Astrocyte of the spinal cord (primary cell): ENCODE results near the gene KIF9.
"Not testable (repeated sequence)": the region's sequence is repeated elsewhere in the genome, so short reads cannot be mapped to it uniquely, and the experiment has no call there.

ENCODE experiments used
- DNase-seq: peaks from one replicate; pipeline ENCODE4 v3.0.0; 2011; ENCODE audit warnings: low read depth, low spot score
- H3K4me3 ChIP-seq: 2 replicates; pipeline ENCODE4 v1.5.1; 2011; ENCODE audit warnings: low read depth, mild to moderate bottlenecking, low read length, moderate library complexity
- CTCF ChIP-seq: IDR thresholded peaks from 2 replicates; pipeline ENCODE4 v1.5.1; 2012; ENCODE audit warnings: low read depth, mild to moderate bottlenecking, low read length, inconsistent platforms
- in situ Hi-C: cut with HindIII; loops from 2 replicates; pipeline ENCODE4 v1.10.0; 2017; ENCODE audit warnings: low sequenced_read_pairs

Gene KIF9

GRCh38 chr3:47315069-47315647 lies 32.6 kb upstream of the KIF9 start:
- DNase-seq: peak; percentile 16
- no peak overlapping the region for H3K4me3 ChIP-seq
- TF ChIP-seq CTCF: no peak
- in situ Hi-C loops: no loop called here

- no peak for DNase-seq
- in situ Hi-C loops: no loop called here
- H3K4me3 ChIP-seq: no peak overlapping the region
- no peak for TF ChIP-seq CTCF
Measured at GRCh38 chr3:47314056-47314764, 31.6 kb upstream of the KIF9 start.

- TF ChIP-seq CTCF: no peak
- H3K4me3 ChIP-seq: no peak overlapping the region
- in situ Hi-C loops: no loop called here
- DNase-seq: no peak
Measured at GRCh38 chr3:47313341-47314055, 30.9 kb upstream of the KIF9 start.

- no peak for DNase-seq
- in situ Hi-C loops: no loop called here
- no peak overlapping the region for H3K4me3 ChIP-seq
- no peak for TF ChIP-seq CTCF
Measured at GRCh38 chr3:47310391-47310790, 27.8 kb upstream of the KIF9 start.

- DNase-seq, in situ Hi-C loops: not testable (repeated sequence)
Measured at GRCh38 chr3:47309231-47309630, 26.6 kb upstream of the KIF9 start.

GRCh38 chr3:47306022-47306421 lies 23.4 kb upstream of the KIF9 start:
- DNase-seq: no peak
- no peak overlapping the region for H3K4me3 ChIP-seq
- in situ Hi-C loops: no loop called here
- no peak for TF ChIP-seq CTCF

More at GRCh38 chr3:47309231-47309630, 26.6 kb upstream of the KIF9 start:
- H3K4me3 ChIP-seq: not testable (repeated sequence)

GRCh38 chr3:47301456-47301855 lies 18.9 kb upstream of the KIF9 start:
- in situ Hi-C loops: no loop called here
- DNase-seq: no peak
- no peak overlapping the region for H3K4me3 ChIP-seq
- TF ChIP-seq CTCF: no peak
